HG03159 (cell line): ENCODE measurements around the gene MAMSTR.
"Not testable (repeated sequence)": the region's sequence is repeated elsewhere in the genome, so short reads cannot be mapped to it uniquely, and the experiment has no call there.

Experiments used
- ATAC-seq: cut with Tn5 transposase; IDR thresholded peaks from one replicate; pipeline ENCODE4 v1.9.1; 2021; ENCODE audit warnings: mild to moderate bottlenecking, moderate library complexity; ENCODE audit not compliant: unreplicated experiment

The MAMSTR gene

GRCh38 chr19:48689449-48689848, 30.1 kb downstream of the MAMSTR start:
- no peak for ATAC-seq

GRCh38 chr19:48687776-48688175, 31.7 kb downstream of the MAMSTR start:
- ATAC-seq, result no peak

GRCh38 chr19:48686637-48687036, 32.9 kb downstream of the MAMSTR start:
- not testable (repeated sequence) for ATAC-seq

- no peak for ATAC-seq
Observed at GRCh38 chr19:48686088-48686487, 33.4 kb downstream of the MAMSTR start.

- no peak for ATAC-seq
Observed at GRCh38 chr19:48685583-48685982, 33.9 kb downstream of the MAMSTR start.

GRCh38 chr19:48683349-48683748, 36.2 kb downstream of the MAMSTR start:
- ATAC-seq, result no peak

- ATAC-seq, result no peak
Observed at GRCh38 chr19:48681127-48681470, 38.4 kb downstream of the MAMSTR start.

- ATAC-seq, result no peak
Observed at GRCh38 chr19:48680436-48681126, 38.9 kb downstream of the MAMSTR start.

- ATAC-seq, result not testable (repeated sequence)
Observed at GRCh38 chr19:48680006-48680405, 39.5 kb downstream of the MAMSTR start.

GRCh38 chr19:48678201-48678600, 41.3 kb downstream of the MAMSTR start:
- ATAC-seq, result no peak

- no peak for ATAC-seq
Observed at GRCh38 chr19:48676887-48677286, 42.6 kb downstream of the MAMSTR start.

- ATAC-seq, result no peak
Observed at GRCh38 chr19:48676487-48676886, 43.0 kb downstream of the MAMSTR start.

GRCh38 chr19:48674921-48675824, 44.4 kb downstream of the MAMSTR start:
- no peak for ATAC-seq

- no peak for ATAC-seq
Observed at GRCh38 chr19:48674216-48674809, 45.2 kb downstream of the MAMSTR start.

- ATAC-seq, result no peak
Observed at GRCh38 chr19:48673436-48674100, 46.0 kb downstream of the MAMSTR start.

- no peak for ATAC-seq
Observed at GRCh38 chr19:48672994-48673393, 46.5 kb downstream of the MAMSTR start, which contains the start of gene NTN5. NTN5 (minus strand) TSS chr19:48673017; CDS start chr19:48670986, 2,031 bp downstream.

GRCh38 chr19:48671446-48671995, 48.0 kb downstream of the MAMSTR start:
- no peak for ATAC-seq

GRCh38 chr19:48670699-48671445, 48.7 kb downstream of the MAMSTR start:
- no peak for ATAC-seq

- ATAC-seq, result no peak
Observed at GRCh38 chr19:48669903-48670668, 49.4 kb downstream of the MAMSTR start.
